Natural killer cell (primary cell): Measurements from ENCODE around the gene ZNF273. TPM values are rescaled to one million over a fixed set of nuclear protein-coding genes. Genes with fewer than 3 reads are reported as not detected.

Source experiments
- ATAC-seq, 3 donors: fragments of 150-1000 bp in 2 of 3; fragments of 200-7000 bp in 1 of 3; cut with Tn5 transposase; 1 replicate in 1 of 3; 2 replicates in 2 of 3; pipeline ENCODE4 v1.10.0; 2021; ENCODE audit warnings: mild to moderate bottlenecking in 2 of 3, moderate library complexity in 2 of 3
- DNase-seq, 2 donors: peaks; one replicate each; pipeline versions ENCODE4 v3.0.0 to v3.0.0-alpha.2; 2013 to 2021; ENCODE audit warnings: mixed read lengths in 1 of 2
- H3K27ac ChIP-seq: one replicate; pipeline ENCODE4 v1.5.1; 2013; ENCODE audit warnings: mild to moderate bottlenecking, low read length
- H3K27me3 ChIP-seq: one replicate; pipeline ENCODE4 v1.6.1; 2013; ENCODE audit warnings: low read length; ENCODE audit not compliant: control insufficient read depth, insufficient read depth
- H3K36me3 ChIP-seq: one replicate; pipeline ENCODE4 v1.6.1; 2013; ENCODE audit warnings: low read length; ENCODE audit not compliant: control insufficient read depth, insufficient read depth
- H3K4me1 ChIP-seq: one replicate; pipeline ENCODE4 v1.6.1; 2013; ENCODE audit warnings: low read length; ENCODE audit not compliant: control insufficient read depth, insufficient read depth
- H3K4me3 ChIP-seq: one replicate; pipeline ENCODE4 v1.5.1; 2013; ENCODE audit warnings: low read length
- H3K9me3 ChIP-seq: one replicate; pipeline ENCODE4 v1.6.1; 2013; ENCODE audit warnings: low read length; ENCODE audit not compliant: control insufficient read depth, insufficient read depth
- H3K27ac Mint-ChIP-seq, 2 donors: one replicate each; pipeline ENCODE4 v1.8.0; 2022; ENCODE audit warnings: mild to moderate bottlenecking in 2 of 2, mixed read lengths in 2 of 2, moderate library complexity in 1 of 2
- H3K27me3 Mint-ChIP-seq, 2 donors: one replicate each; pipeline ENCODE4 v1.8.0; 2022; ENCODE audit warnings: low read depth in 2 of 2, mixed read lengths in 2 of 2
- H3K36me3 Mint-ChIP-seq: one replicate; pipeline ENCODE4 v1.8.0; 2022; ENCODE audit warnings: mixed read lengths
- H3K4me1 Mint-ChIP-seq, 2 donors: one replicate each; pipeline ENCODE4 v1.8.0; 2022; ENCODE audit warnings: mixed read lengths in 2 of 2
- H3K4me3 Mint-ChIP-seq: one replicate; pipeline ENCODE4 v1.8.0; 2022; ENCODE audit warnings: mild to moderate bottlenecking, moderate library complexity, mixed read lengths
- H3K9me3 Mint-ChIP-seq, 2 donors: one replicate each; pipeline ENCODE4 v1.8.0; 2022; ENCODE audit warnings: mixed read lengths in 2 of 2
- CTCF ChIP-seq: fragments of 200-600 bp; IDR thresholded peaks from one replicate; pipeline ENCODE4 v1.8.0; 2022; ENCODE audit warnings: antibody characterized with exemption
- WGBS: methylation state at CpG from one replicate; pipeline ENCODE4 v1.1.7; 2013; ENCODE audit warnings: missing lambda C conversion rate; ENCODE audit not compliant: insufficient coverage; 5-methylcytosine and 5-hydroxymethylcytosine counted together
- intact Hi-C: fragments of 100-400 bp; cut with micrococcal nuclease; formaldehyde crosslinking; loops from one replicate; pipeline ENCODE4 v1.14.2; 2022
- total RNA-seq, 4 donors: library from RNA; stranded (reverse); fragments of 120-200 nt in 1 of 4; gene quantifications; one replicate each; pipeline versions ENCODE4 v1.2.3 to v1.2.4, GENCODE V29; 2013 to 2022

Gene ZNF273
- total RNA-seq, 3 donors from 2014 or later (not counting 1 experiment from before 2014, with no cell fraction given): 2.9 to 4.2 (median 4.0) TPM

- Histone ChIP-seq H3K9me3 (no peaks in the 10 kb centered on the region), H3K36me3 (no peaks in the 10 kb centered on the region), H3K4me3 (no peak overlapping the region), H3K27me3 (peaks cover 14% of the 10 kb centered on the region), H3K4me1 (peaks cover 19% of the 10 kb centered on the region), H3K27ac (no peak overlapping the region)
- intact Hi-C loops: no loop called here
- Mint-ChIP-seq H3K4me1 (peaks cover 11 to 29% of the 10 kb centered on the region in 2 donors), H3K4me3 (no peak overlapping the region), H3K27me3 (peaks cover 61 to 65% of the 10 kb centered on the region in 2 donors), H3K36me3 (no peaks in the 10 kb centered on the region), H3K27ac (no peak overlapping the region), H3K9me3 (peaks cover 0 to 2% of the 10 kb centered on the region in 2 donors)
- TF ChIP-seq CTCF: no peak
- ATAC-seq (no peak), DNase-seq (peak in 1 of 2 donors; percentile 14)
- 82% methylated on average over 26 of the region's 26 CpGs for WGBS
These were observed 21.4 kb upstream of the ZNF273 start for GRCh38 chr7:64881461-64882287.

- WGBS: 11% methylated on average over 55 of the region's 55 CpGs
- peaks cover 0 to 2% of the 10 kb centered on the region in 2 donors for H3K9me3 Mint-ChIP-seq
- peak in 1 of 3 donors; percentile 55 for ATAC-seq
These were observed 20.5 kb upstream of the ZNF273 start for GRCh38 chr7:64882341-64883112.

GRCh38 chr7:64883113-64883905 is 19.8 kb upstream of the ZNF273 start:
- intact Hi-C loops: no loop called here
- H3K4me3 Mint-ChIP-seq: peak overlapping the region; percentile 61
- peak in 1 of 2 donors; percentile 10 for DNase-seq
- H3K27ac Mint-ChIP-seq: no peak overlapping the region
- ATAC-seq: no peak
- Histone ChIP-seq H3K27me3 (peaks cover 16% of the 10 kb centered on the region), H3K4me3 (no peak overlapping the region), H3K27ac (no peak overlapping the region), H3K9me3 (no peaks in the 10 kb centered on the region), H3K4me1 (peaks cover 15% of the 10 kb centered on the region), H3K36me3 (no peaks in the 10 kb centered on the region)
- peaks cover 16 to 21% of the 10 kb centered on the region in 2 donors for H3K4me1 Mint-ChIP-seq
- H3K36me3 Mint-ChIP-seq: no peaks in the 10 kb centered on the region
- peaks cover 58 to 66% of the 10 kb centered on the region in 2 donors for H3K27me3 Mint-ChIP-seq
- 66% methylated on average over 38 of the region's 38 CpGs for WGBS
- peaks cover 0 to 2% of the 10 kb centered on the region in 2 donors for H3K9me3 Mint-ChIP-seq
- TF ChIP-seq CTCF: no peak

More at GRCh38 chr7:64882341-64883112, 20.5 kb upstream of the ZNF273 start:
- Mint-ChIP-seq H3K4me1 (peaks cover 11 to 21% of the 10 kb centered on the region in 2 donors), H3K27me3 (peaks cover 54 to 64% of the 10 kb centered on the region in 2 donors), H3K27ac (no peak overlapping the region), H3K4me3 (peak overlapping the region; percentile 61), H3K36me3 (no peaks in the 10 kb centered on the region)
- H3K9me3 ChIP-seq: no peaks in the 10 kb centered on the region
- no peak overlapping the region for H3K27ac ChIP-seq
- peaks cover 11% of the 10 kb centered on the region for H3K27me3 ChIP-seq
- intact Hi-C loops: no loop called here
- H3K4me3 ChIP-seq: no peak overlapping the region
- TF ChIP-seq CTCF: no peak
- peaks cover 14% of the 10 kb centered on the region for H3K4me1 ChIP-seq
- no peaks in the 10 kb centered on the region for H3K36me3 ChIP-seq
- peak; percentile 17 to 42 for DNase-seq
